Measurements from ENCODE around the gene RAMP1.

- TF ChIP-seq POLR2A (IDR thresholded peaks at IDR 0.05), result no peak
- no peak for TF ChIP-seq CTCF (IDR thresholded peaks at IDR 0.05)
Observed at GRCh38 chr2:237816531-237816930, 42.9 kb upstream of the RAMP1 start.
